ENCODE data around the gene NOL3. TPM values are rescaled to one million over a fixed set of nuclear protein-coding genes. Genes with fewer than 3 reads are reported as not detected.

The NOL3 gene
- total RNA-seq, 4 donors from 2014 or later, result 64.3 to 116 (median 90.5) TPM

- Histone ChIP-seq H3K9me3 (no peaks in the 10 kb centered on the region), H3K27ac (peak overlapping the region; percentile 96), H3K4me3 (peak overlapping the region; percentile 72), H3K27me3 (no peaks in the 10 kb centered on the region), H3K4me1 (peaks cover 44% of the 10 kb centered on the region), H3K36me3 (no peaks in the 10 kb centered on the region)
- WGBS, result 10% methylated on average over 11 of the region's 11 CpGs
- no peak for TF ChIP-seq CTCF (IDR thresholded peaks at IDR 0.05)
- TF ChIP-seq POLR2AphosphoS5 (IDR thresholded peaks at IDR 0.05), result no peak
- no peak for TF ChIP-seq POLR2A (IDR thresholded peaks at IDR 0.05)
- TF ChIP-seq EP300 (IDR thresholded peaks at IDR 0.05), result no peak
- DNase-seq (ENCODE audit: low spot score in 2 of 2), result no peak
These were observed 12.9 kb downstream of the NOL3 start for GRCh38 chr16:67183284-67183626.

- Histone ChIP-seq H3K4me1 (peaks cover 38% of the 10 kb centered on the region), H3K27ac (peak within 1 kb of the TSS; percentile 96), H3K4me3 (peak within 1 kb of the TSS; percentile 72), H3K27me3 (no peaks in the 10 kb centered on the region), H3K36me3 (no peaks in the 10 kb centered on the region), H3K9me3 (no peaks in the 10 kb centered on the region)
- WGBS, result under 1% methylated on average over 39 of the region's 77 CpGs
- DNase-seq (ENCODE audit: low spot score in 2 of 2), result peak; percentile 97 to 98
- TF ChIP-seq EP300 (IDR thresholded peaks at IDR 0.05) (no peak), POLR2A (IDR thresholded peaks at IDR 0.05) (peak in 1 of 2 donors; percentile 37), POLR2AphosphoS5 (IDR thresholded peaks at IDR 0.05) (peak in 2 of 3 donors; percentile 30 to 85)
These were observed 13.5 kb downstream of the NOL3 start, which contains the start of gene MATCAP1 for GRCh38 chr16:67183627-67184452. MATCAP1 (minus strand) TSS chr16:67183963; CDS start chr16:67180610, 3,353 bp downstream.

- peak overlapping the region; percentile 96 for H3K27ac ChIP-seq
- peak overlapping the region; percentile 72 for H3K4me3 ChIP-seq
- no peaks in the 10 kb centered on the region for H3K36me3 ChIP-seq
- peaks cover 31% of the 10 kb centered on the region for H3K4me1 ChIP-seq
- TF ChIP-seq POLR2A (IDR thresholded peaks at IDR 0.05) (no peak), POLR2AphosphoS5 (IDR thresholded peaks at IDR 0.05) (no peak), CTCF (IDR thresholded peaks at IDR 0.05) (no peak), EP300 (IDR thresholded peaks at IDR 0.05) (no peak)
- no peaks in the 10 kb centered on the region for H3K27me3 ChIP-seq
- no peaks in the 10 kb centered on the region for H3K9me3 ChIP-seq
- 2% methylated on average over 19 of the region's 59 CpGs for WGBS
- no peak for DNase-seq (ENCODE audit: low spot score in 2 of 2)
These were observed 14.2 kb downstream of the NOL3 start for GRCh38 chr16:67184453-67184994.

GRCh38 chr16:67184995-67185650 lies 14.8 kb downstream of the NOL3 start:
- Histone ChIP-seq H3K36me3 (no peaks in the 10 kb centered on the region), H3K4me1 (peaks cover 28% of the 10 kb centered on the region), H3K9me3 (no peaks in the 10 kb centered on the region), H3K4me3 (peak overlapping the region; percentile 72), H3K27me3 (no peaks in the 10 kb centered on the region), H3K27ac (no peak overlapping the region)
- peak; percentile 95 for DNase-seq (ENCODE audit: low spot score in 2 of 2)
- 25% methylated on average over 17 of the region's 43 CpGs for WGBS
- TF ChIP-seq CTCF (IDR thresholded peaks at IDR 0.05) (peak; percentile 64 to 77), EP300 (IDR thresholded peaks at IDR 0.05) (no peak), POLR2A (IDR thresholded peaks at IDR 0.05) (no peak), POLR2AphosphoS5 (IDR thresholded peaks at IDR 0.05) (peak in 1 of 3 donors; percentile 13)

GRCh38 chr16:67185651-67186134 lies 15.4 kb downstream of the NOL3 start:
- peak overlapping the region; percentile 72 for H3K4me3 ChIP-seq
- peaks cover 28% of the 10 kb centered on the region for H3K4me1 ChIP-seq
- no peaks in the 10 kb centered on the region for H3K9me3 ChIP-seq
- no peaks in the 10 kb centered on the region for H3K27me3 ChIP-seq
- DNase-seq (ENCODE audit: low spot score in 2 of 2), result no peak
- no peak for TF ChIP-seq POLR2A (IDR thresholded peaks at IDR 0.05)
- TF ChIP-seq POLR2AphosphoS5 (IDR thresholded peaks at IDR 0.05), result peak in 1 of 3 donors; percentile 25
- no peak overlapping the region for H3K27ac ChIP-seq
- no peaks in the 10 kb centered on the region for H3K36me3 ChIP-seq
- 13% methylated on average over 12 of the region's 12 CpGs for WGBS

Measured in suprapubic skin (tissue), 4 donors.